Measurements from ENCODE around the gene LMO7.

DNA sequence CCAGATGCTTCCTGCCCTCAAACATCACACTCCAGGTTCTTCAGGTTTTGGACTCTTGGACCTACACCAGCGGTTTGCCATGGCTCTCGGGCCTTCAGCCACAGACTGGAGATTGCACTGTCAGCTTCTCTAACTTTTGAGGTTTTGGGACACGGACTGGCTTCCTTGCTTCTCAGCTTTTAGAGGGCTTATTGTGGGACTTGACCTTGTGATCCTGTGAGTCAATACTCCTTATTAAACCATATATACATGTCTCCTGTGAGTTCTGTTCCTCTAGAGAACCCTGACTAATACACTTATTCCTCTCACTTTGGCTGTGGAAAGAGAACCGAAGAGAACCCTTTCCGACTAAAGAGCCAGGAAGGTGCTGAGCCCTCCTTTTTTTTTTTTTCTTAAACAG lies 53.6 kb downstream of the LMO7 start:
- TF ChIP-seq CEBPB (IDR thresholded peaks at IDR 0.05; ENCODE audit: low read depth, low read length) (no peak), POLR2AphosphoS5 (IDR thresholded peaks at IDR 0.05; ENCODE audit: low read depth, low read length) (no peak), TAF1 (IDR thresholded peaks at IDR 0.05; ENCODE audit: low read depth, low read length) (no peak), RXRA (IDR thresholded peaks at IDR 0.05; ENCODE audit: insufficient read depth, low read depth, low read length) (no peak)
